ENCODE data around the gene GRPEL1.

Gene GRPEL1

GRCh38 chr4:7075962-7076695, 8.3 kb upstream of the GRPEL1 start:
- Histone ChIP-seq H3K36me3 (ENCODE audit: control insufficient read depth in 2 of 2, insufficient read depth in 1 of 2, low read length in 2 of 2) (no peaks in the 10 kb centered on the region), H3K4me3 (ENCODE audit: low read depth, low read length) (no peak overlapping the region), H3K27ac (ENCODE audit: extremely low read depth, low read depth, low read length) (no peak overlapping the region), H3K9me3 (ENCODE audit: control insufficient read depth, insufficient read depth, low read depth, low read length) (no peaks in the 10 kb centered on the region), H3K4me1 (ENCODE audit: control insufficient read depth, insufficient read depth, low read length) (no peaks in the 10 kb centered on the region)
- CTCF ChIA-PET = no interaction called here
- POLR2A ChIA-PET = no interaction called here
- TF ChIP-seq ZSCAN18 (tag by site-specific recombination; IDR thresholded peaks at IDR 0.05) (no peak), SETDB1 (IDR thresholded peaks at IDR 0.05; ENCODE audit: insufficient read length, low read length) (no peak), SCRT1 (tag by site-specific recombination; IDR thresholded peaks at IDR 0.05; ENCODE audit: borderline replicate concordance) (no peak), ZNF660 (tag by site-specific recombination; IDR thresholded peaks at IDR 0.05) (no peak), ZFP37 (tag by site-specific recombination; IDR thresholded peaks at IDR 0.05) (no peak), ZNF704 (tag by site-specific recombination; IDR thresholded peaks at IDR 0.05) (no peak), ZNF677 (tag by site-specific recombination; IDR thresholded peaks at IDR 0.05) (no peak), ZNF529 (tag by site-specific recombination; IDR thresholded peaks at IDR 0.05; ENCODE audit: insufficient replicate concordance) (no peak), BCL6B (tag by site-specific recombination; IDR thresholded peaks at IDR 0.05) (no peak), ZNF266 (tag by site-specific recombination; IDR thresholded peaks at IDR 0.05; ENCODE audit: low read depth) (no peak), ZFP69B (tag by site-specific recombination; IDR thresholded peaks at IDR 0.05) (no peak)
- TF ChIP-seq, protein P1, sequence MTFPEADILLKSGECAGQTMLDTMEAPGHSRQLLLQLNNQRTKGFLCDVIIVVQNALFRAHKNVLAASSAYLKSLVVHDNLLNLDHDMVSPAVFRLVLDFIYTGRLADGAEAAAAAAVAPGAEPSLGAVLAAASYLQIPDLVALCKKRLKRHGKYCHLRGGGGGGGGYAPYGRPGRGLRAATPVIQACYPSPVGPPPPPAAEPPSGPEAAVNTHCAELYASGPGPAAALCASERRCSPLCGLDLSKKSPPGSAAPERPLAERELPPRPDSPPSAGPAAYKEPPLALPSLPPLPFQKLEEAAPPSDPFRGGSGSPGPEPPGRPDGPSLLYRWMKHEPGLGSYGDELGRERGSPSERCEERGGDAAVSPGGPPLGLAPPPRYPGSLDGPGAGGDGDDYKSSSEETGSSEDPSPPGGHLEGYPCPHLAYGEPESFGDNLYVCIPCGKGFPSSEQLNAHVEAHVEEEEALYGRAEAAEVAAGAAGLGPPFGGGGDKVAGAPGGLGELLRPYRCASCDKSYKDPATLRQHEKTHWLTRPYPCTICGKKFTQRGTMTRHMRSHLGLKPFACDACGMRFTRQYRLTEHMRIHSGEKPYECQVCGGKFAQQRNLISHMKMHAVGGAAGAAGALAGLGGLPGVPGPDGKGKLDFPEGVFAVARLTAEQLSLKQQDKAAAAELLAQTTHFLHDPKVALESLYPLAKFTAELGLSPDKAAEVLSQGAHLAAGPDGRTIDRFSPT (tag by site-specific recombination; IDR thresholded peaks at IDR 0.05) = no peak

DNA sequence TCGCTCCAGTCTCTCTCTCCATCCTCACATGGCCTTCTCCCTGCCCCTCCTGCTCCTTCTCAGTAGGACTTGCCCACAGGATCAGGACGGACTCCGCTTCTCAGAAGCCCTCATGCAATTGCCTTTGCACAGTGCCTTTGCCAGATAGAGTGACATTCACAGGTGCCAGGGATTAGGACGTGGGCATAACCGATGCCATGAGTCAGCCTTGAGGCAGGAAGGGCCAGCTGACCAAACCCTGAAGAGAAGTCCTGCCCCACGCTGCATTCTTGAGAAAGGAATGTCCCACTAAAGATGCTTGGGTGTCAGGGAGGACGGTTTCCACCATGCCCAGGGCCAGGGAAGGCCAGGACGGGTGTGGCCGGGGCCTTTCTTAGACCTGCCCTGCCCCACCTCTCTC, 6.6 kb upstream of the GRPEL1 start:
- no peaks in the 10 kb centered on the region for H3K4me1 ChIP-seq (ENCODE audit: control insufficient read depth, insufficient read depth, low read length)
- H3K36me3 ChIP-seq (ENCODE audit: control insufficient read depth in 2 of 2, insufficient read depth in 1 of 2, low read length in 2 of 2) = no peaks in the 10 kb centered on the region
- no peaks in the 10 kb centered on the region for H3K9me3 ChIP-seq (ENCODE audit: control insufficient read depth, insufficient read depth, low read depth, low read length)
- H3K27ac ChIP-seq (ENCODE audit: extremely low read depth, low read depth, low read length) = no peak overlapping the region
- CTCF ChIA-PET = no interaction called here
- POLR2A ChIA-PET = no interaction called here
- H3K4me3 ChIP-seq (ENCODE audit: low read depth, low read length) = no peak overlapping the region
- TF ChIP-seq ZNF670 (tag by site-specific recombination; IDR thresholded peaks at IDR 0.05; ENCODE audit: low read depth) (no peak), KLF16 (tag by site-specific recombination; IDR thresholded peaks at IDR 0.05) (no peak), ZNF707 (tag by site-specific recombination; IDR thresholded peaks at IDR 0.05) (no peak), ZSCAN18 (tag by site-specific recombination; IDR thresholded peaks at IDR 0.05) (no peak), CTCF (tag by site-specific recombination; IDR thresholded peaks at IDR 0.05) (no peak), PRDM6 (tag by site-specific recombination; IDR thresholded peaks at IDR 0.05) (no peak), TCF7L2 (IDR thresholded peaks at IDR 0.05; ENCODE audit: borderline replicate concordance, low read depth, low read length) (no peak), ZFP37 (tag by site-specific recombination; IDR thresholded peaks at IDR 0.05) (no peak), KLF10 (tag by site-specific recombination; IDR thresholded peaks at IDR 0.05) (no peak)
- TF ChIP-seq, protein P2, sequence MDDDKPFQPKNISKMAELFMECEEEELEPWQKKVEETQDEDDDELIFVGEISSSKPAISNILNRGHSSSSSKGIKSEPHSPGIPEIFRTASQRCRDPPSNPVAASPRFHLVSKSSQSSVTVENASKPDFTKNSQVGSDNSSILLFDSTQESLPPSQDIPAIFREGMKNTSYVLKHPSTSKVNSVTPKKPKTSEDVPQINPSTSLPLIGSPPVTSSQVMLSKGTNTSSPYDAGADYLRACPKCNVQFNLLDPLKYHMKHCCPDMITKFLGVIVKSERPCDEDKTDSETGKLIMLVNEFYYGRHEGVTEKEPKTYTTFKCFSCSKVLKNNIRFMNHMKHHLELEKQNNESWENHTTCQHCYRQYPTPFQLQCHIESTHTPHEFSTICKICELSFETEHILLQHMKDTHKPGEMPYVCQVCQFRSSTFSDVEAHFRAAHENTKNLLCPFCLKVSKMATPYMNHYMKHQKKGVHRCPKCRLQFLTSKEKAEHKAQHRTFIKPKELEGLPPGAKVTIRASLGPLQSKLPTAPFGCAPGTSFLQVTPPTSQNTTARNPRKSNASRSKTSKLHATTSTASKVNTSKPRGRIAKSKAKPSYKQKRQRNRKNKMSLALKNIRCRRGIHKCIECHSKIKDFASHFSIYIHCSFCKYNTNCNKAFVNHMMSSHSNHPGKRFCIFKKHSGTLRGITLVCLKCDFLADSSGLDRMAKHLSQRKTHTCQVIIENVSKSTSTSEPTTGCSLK (tag by site-specific recombination; IDR thresholded peaks at IDR 0.05) = no peak

Measured in HEK293 (cell line).